Ovary (tissue), 9 donors: ENCODE measurements around the gene ADCY9. TPM values are rescaled to one million over a fixed set of nuclear protein-coding genes. Genes with fewer than 3 reads are reported as not detected.

Experiments
- DNase-seq, 5 donors: peaks; one replicate each; pipeline ENCODE4 v3.0.0-alpha.2; 2019 to 2020
- H3K27ac ChIP-seq, 2 donors: fragments of 200-600 bp; one replicate each; pipeline versions ENCODE4 v1.5.1 to v1.8.0; 2019 to 2022
- H3K27me3 ChIP-seq: fragments of 200-600 bp; one replicate; pipeline ENCODE4 v1.8.0; 2022
- H3K36me3 ChIP-seq: fragments of 200-600 bp; sonication (generic); one replicate; pipeline ENCODE4 v1.5.1; 2019
- H3K4me1 ChIP-seq: one replicate; pipeline ENCODE4 v1.8.1; 2013; ENCODE audit warnings: mild to moderate bottlenecking, moderate library complexity; ENCODE audit not compliant: insufficient read depth
- H3K4me3 ChIP-seq: fragments of 200-600 bp; sonication (generic); one replicate; pipeline ENCODE4 v1.5.1; 2017
- H3K9me3 ChIP-seq, 2 donors: fragments of 200-600 bp in 1 of 2; sonication (generic) in 1 of 2; one replicate each; pipeline versions ENCODE4 v1.5.1 to v1.8.1; 2013 to 2019; ENCODE audit warnings: mild to moderate bottlenecking in 1 of 2, moderate library complexity in 1 of 2
- EP300 ChIP-seq: sonication (generic); formaldehyde crosslinking; IDR thresholded peaks from one replicate; pipeline ENCODE4 v1.6.1; 2017; ENCODE audit warnings: antibody characterized with exemption
- POLR2A ChIP-seq: fragments of 450-650 bp; IDR thresholded peaks from one replicate; pipeline ENCODE4 v1.6.1; 2017; ENCODE audit warnings: antibody characterized with exemption, mild to moderate bottlenecking, moderate library complexity
- WGBS, 3 donors: extraction: QIAGEN DNeasy Blood & Tissue Kit in 1 of 3; methylation state at CpG; one replicate each; pipeline versions ENCODE4 v1.1.5 to v1.1.7; 2013 to 2017; 5-methylcytosine and 5-hydroxymethylcytosine counted together
- intact Hi-C, 4 donors: fragments of 100-400 bp; cut with DNase I; formaldehyde crosslinking; loops; one replicate each; pipeline versions ENCODE4 v1.11.0 to v1.15.1; 2022 to 2023
- polyA plus RNA-seq, 2 donors: library from polyadenylated mRNA; stranded (reverse); fragments of 200-250 nt in 1 of 2; fragments of 350-450 nt in 1 of 2; fragmentation: Illumina TruSeq in 1 of 2; extraction: RNeasy Lipid Tissue Mini Kit (QIAGEN cat#74804) in 1 of 2; gene quantifications; one replicate each; pipeline ENCODE4 v1.2.3, GENCODE V29; 2013 to 2014
- total RNA-seq, 7 donors: library from RNA; depleted of rRNA in 2 of 7; stranded (reverse); fragments of >200 nt in 2 of 7; fragmentation: NEBNext Ultra II Directional in 3 of 7; extraction: Animal tissue kit (Norgen Biotek cat#: 25700) in 3 of 7; gene quantifications; one replicate each; pipeline versions ENCODE4 v1.1.0 to v1.2.4, GENCODE V29; 2016 to 2023
- TF ChIP-seq, protein P1 (sequence below), 3 donors: fragments of 450-650 bp in 2 of 3; fragments of 200-600 bp in 1 of 3; IDR thresholded peaks; one replicate each; pipeline versions ENCODE4 v1.5.1 to v1.8.0; 2016 to 2022; ENCODE audit warnings: antibody characterized with exemption in 3 of 3, mild to moderate bottlenecking in 1 of 3
- donor health status: DM: no; HTN: no; CAD: no; lungs with moderate emphysema.
- donor health status: DM: no; HTN: no; CAD: no.
- donor health status: Bipolar disorder and iron deficiency.
- donor health status: DM: yes; HTN: yes; CAD: no.
- donor health status: DM: no; HTN: no; CAD: no.
- donor health status: DM: yes; HTN: yes; CAD: no.

Gene ADCY9
- total and polyA plus RNA-seq, 9 donors = 10.7 to 31.3 (median 23.3) TPM

DNA sequence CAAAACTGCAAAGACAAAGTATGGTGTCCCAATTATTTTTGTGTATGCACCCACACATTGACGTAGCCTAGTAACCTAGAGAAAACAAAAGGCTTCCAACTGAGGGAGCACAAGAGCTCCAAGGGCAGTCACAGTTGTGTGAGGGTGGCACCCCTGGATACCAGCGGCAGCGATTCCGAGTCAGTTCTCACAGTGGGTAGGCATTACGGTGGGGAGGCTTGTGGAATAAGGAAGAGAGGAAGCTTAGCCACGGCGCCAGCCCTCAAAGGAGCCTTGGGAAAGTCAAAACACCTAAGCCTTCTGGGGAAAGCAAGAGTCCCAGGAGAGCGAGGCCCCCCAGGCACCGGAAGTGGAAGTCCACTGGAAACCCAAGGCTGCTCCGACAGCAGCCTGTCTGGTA is 31.0 kb upstream of the ADCY9 start:
- Histone ChIP-seq H3K4me1 (no peaks in the 10 kb centered on the region), H3K9me3 (no peaks in the 10 kb centered on the region), H3K27me3 (no peaks in the 10 kb centered on the region), H3K4me3 (no peak overlapping the region), H3K36me3 (no peaks in the 10 kb centered on the region), H3K27ac (no peak overlapping the region)
- TF ChIP-seq EP300 = no peak
- no peak for TF ChIP-seq POLR2A
- TF ChIP-seq, protein P1, sequence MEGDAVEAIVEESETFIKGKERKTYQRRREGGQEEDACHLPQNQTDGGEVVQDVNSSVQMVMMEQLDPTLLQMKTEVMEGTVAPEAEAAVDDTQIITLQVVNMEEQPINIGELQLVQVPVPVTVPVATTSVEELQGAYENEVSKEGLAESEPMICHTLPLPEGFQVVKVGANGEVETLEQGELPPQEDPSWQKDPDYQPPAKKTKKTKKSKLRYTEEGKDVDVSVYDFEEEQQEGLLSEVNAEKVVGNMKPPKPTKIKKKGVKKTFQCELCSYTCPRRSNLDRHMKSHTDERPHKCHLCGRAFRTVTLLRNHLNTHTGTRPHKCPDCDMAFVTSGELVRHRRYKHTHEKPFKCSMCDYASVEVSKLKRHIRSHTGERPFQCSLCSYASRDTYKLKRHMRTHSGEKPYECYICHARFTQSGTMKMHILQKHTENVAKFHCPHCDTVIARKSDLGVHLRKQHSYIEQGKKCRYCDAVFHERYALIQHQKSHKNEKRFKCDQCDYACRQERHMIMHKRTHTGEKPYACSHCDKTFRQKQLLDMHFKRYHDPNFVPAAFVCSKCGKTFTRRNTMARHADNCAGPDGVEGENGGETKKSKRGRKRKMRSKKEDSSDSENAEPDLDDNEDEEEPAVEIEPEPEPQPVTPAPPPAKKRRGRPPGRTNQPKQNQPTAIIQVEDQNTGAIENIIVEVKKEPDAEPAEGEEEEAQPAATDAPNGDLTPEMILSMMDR (IDR thresholded peaks at IDR 0.05) = no peak
- no peak for DNase-seq
- intact Hi-C loops = no loop called here
- WGBS, 3 donors = 93 to 95% (median 94%) methylated on average over 10 of the region's 10 CpGs

DNA sequence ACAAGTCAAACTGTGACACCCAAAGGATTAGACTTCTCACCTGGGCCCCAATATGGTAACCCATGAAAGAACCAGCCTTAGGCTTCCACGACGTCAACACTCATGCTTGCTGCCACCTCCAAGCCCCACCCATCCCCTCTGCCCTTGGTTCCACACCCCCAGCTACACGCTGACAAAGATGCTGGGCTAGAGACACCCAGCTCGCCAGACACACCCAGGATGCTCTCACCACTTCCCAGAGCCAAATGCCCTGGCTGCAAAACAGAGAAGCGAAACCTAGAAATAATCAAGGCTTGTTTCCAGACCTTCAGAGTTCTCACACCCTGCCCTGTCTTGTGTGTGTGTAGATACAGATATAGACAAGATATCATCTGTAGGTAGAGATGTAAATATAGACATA is 26.0 kb upstream of the ADCY9 start:
- Histone ChIP-seq H3K4me1 (no peaks in the 10 kb centered on the region), H3K36me3 (no peaks in the 10 kb centered on the region), H3K27me3 (no peaks in the 10 kb centered on the region), H3K9me3 (no peaks in the 10 kb centered on the region), H3K27ac (no peak overlapping the region), H3K4me3 (no peak overlapping the region)
- intact Hi-C loops = no loop called here
- no peak for TF ChIP-seq EP300
- TF ChIP-seq, protein P1 (IDR thresholded peaks at IDR 0.05) = no peak
- DNase-seq = no peak
- WGBS, 3 donors = 77 to 79% (median 78%) methylated on average over 5 of the region's 5 CpGs

DNA sequence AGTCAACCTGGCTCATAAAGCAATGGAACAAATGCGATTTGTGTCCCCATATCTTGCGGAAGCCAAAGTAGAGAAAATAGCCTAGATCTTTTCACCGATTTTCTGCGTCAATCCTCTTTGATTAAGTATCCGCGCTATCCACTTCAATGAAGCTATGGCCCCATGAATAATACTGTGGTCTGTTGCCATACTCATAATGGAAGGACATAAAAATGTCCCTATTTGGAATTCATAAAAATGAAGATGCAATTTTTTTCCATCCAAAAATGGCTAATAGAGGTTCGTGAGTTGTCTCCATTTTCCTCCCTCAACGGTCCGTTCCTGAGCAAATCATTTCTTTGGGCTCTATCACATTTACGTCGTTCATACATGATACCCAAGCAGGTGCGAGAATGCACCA is 25.4 kb upstream of the ADCY9 start:
- Histone ChIP-seq H3K36me3 (no peaks in the 10 kb centered on the region), H3K9me3 (no peaks in the 10 kb centered on the region), H3K4me1 (no peaks in the 10 kb centered on the region), H3K27me3 (no peaks in the 10 kb centered on the region), H3K4me3 (no peak overlapping the region), H3K27ac (no peak overlapping the region)
- DNase-seq = no peak
- 92 to 94% (median 93%) methylated on average over 12 of the region's 12 CpGs for WGBS, 3 donors
- intact Hi-C loops = no loop called here
- TF ChIP-seq EP300 (no peak), POLR2A (no peak)
- TF ChIP-seq, protein P1 (IDR thresholded peaks at IDR 0.05) = no peak

DNA sequence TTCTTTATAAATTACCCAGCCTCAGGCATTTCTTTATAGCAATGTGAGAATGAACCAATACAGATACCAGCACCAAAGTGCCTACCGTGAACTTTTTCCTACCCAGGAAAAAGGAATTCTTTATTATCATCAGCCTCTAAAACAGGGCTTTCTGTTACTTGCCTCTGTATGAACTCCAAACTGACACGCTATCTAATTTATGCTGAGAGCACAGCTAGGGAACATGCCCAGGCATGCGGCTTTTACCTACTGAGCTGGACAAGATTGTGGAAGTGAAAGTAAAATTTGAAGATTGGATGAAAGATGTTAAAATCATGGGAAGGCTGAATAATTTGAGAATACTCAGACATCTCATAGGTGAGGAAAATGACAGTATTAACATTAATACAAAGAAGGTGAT is 24.4 kb upstream of the ADCY9 start:
- H3K27ac ChIP-seq = no peak overlapping the region
- H3K9me3 ChIP-seq = no peaks in the 10 kb centered on the region
- TF ChIP-seq, protein P1 (IDR thresholded peaks at IDR 0.05) = no peak
- TF ChIP-seq EP300 = no peak
- no peak for TF ChIP-seq POLR2A
- WGBS, 3 donors = 75 to 82% (median 77%) methylated on average over 3 of the region's 3 CpGs
- H3K36me3 ChIP-seq = no peaks in the 10 kb centered on the region
- H3K27me3 ChIP-seq = no peaks in the 10 kb centered on the region
- H3K4me3 ChIP-seq = no peak overlapping the region
- H3K4me1 ChIP-seq = no peaks in the 10 kb centered on the region
- no peak for DNase-seq
- intact Hi-C loops = no loop called here

DNA sequence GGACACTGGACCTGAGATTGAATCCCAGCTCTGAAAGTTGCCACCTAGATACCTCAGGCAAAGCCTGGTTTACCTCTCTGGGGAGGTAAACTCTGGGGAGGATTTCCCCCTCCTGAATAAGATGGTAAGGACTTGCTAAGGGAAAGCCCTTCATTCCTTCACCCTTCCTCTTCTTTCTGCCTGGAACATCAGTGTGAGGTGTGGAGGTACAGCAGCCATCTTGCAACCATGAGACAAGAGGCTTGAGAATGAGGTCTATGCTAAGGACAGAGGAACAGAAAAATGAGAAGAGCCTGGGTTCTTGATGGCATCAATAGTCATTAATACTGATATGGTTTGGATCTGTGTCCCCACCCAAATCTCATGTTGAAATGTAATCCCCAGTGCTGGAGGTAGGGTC is 23.7 kb upstream of the ADCY9 start:
- Histone ChIP-seq H3K4me1 (no peaks in the 10 kb centered on the region), H3K4me3 (no peak overlapping the region), H3K27me3 (no peaks in the 10 kb centered on the region), H3K27ac (no peak overlapping the region), H3K36me3 (no peaks in the 10 kb centered on the region), H3K9me3 (no peaks in the 10 kb centered on the region)
- no peak for DNase-seq
- TF ChIP-seq, protein P1 (IDR thresholded peaks at IDR 0.05) = no peak
- TF ChIP-seq POLR2A = no peak
- no peak for TF ChIP-seq EP300
- intact Hi-C loops = no loop called here
